Measurements from ENCODE around the gene ISLR. TPM values are rescaled to one million over a fixed set of nuclear protein-coding genes. Genes with fewer than 3 reads are reported as not detected.

The ISLR gene
- total and polyA plus RNA-seq, 2 of the 4 experiments (the other 2 are of a cell fraction) = under 0.01 to 0.79 TPM

GRCh38 chr15:74172701-74173379 is 670 bp upstream of the ISLR start:
- Histone ChIP-seq H2BK20ac (ENCODE audit: low read depth, low read length) (no peak overlapping the region), H2AK5ac (ENCODE audit: low read depth, low read length) (no peak overlapping the region), H3K23ac (ENCODE audit: low read depth, low read length) (no peak overlapping the region), H3K4ac (ENCODE audit: low read depth, low read length) (no peak overlapping the region; the same call in 1 of the 2 replicates), H2AFZ (replicated peaks; ENCODE audit: low read length, poor library complexity) (peak overlapping the region; percentile 59), H2AK9ac (replicated peaks; ENCODE audit: low read depth, low read length, poor library complexity) (no peak overlapping the region), H3K9me3 (ENCODE audit: control insufficient read depth, insufficient read depth, low read length) (no peaks in the 10 kb centered on the region), H3K18ac (ENCODE audit: low read depth, low read length) (no peak overlapping the region), H3K27me3 (ENCODE audit: control insufficient read depth, insufficient read depth, low read length) (peaks cover 28% of the 10 kb centered on the region), H3K27ac (ENCODE audit: insufficient read depth, low read length) (no peak overlapping the region), H4K91ac (ENCODE audit: insufficient read depth, low read depth, low read length) (no peak overlapping the region), H4K20me1 (ENCODE audit: insufficient read depth, low read length) (peaks cover 2% of the 10 kb centered on the region; the same call in 1 of the 2 replicates), H3K36me3 (ENCODE audit: control insufficient read depth, insufficient read depth, low read length) (no peaks in the 10 kb centered on the region), H3K79me1 (ENCODE audit: low read depth in 1 of 2, low read length in 2 of 2) (no peaks in the 10 kb centered on the region), H2BK5ac (ENCODE audit: low read depth, low read length, poor library complexity, severe bottlenecking) (no peak overlapping the region), H3K9ac (ENCODE audit: low read depth, low read length) (no peak overlapping the region), H2BK15ac (ENCODE audit: low read depth, low read length) (no peak overlapping the region), H4K8ac (ENCODE audit: low read depth in 2 of 2, low read length in 2 of 2) (peak overlapping the region in 1 of 2 experiments; percentile 6; a peak in 1 of 4 replicates), H3K14ac (replicated peaks; ENCODE audit: low read depth, low read length) (no peak overlapping the region), H3K9me1 (ENCODE audit: insufficient read depth, low read length) (peaks cover 5% of the 10 kb centered on the region), H3K4me1 (ENCODE audit: control insufficient read depth, insufficient read depth, low read length) (peaks cover 20% of the 10 kb centered on the region), H2BK120ac (ENCODE audit: low read depth, low read length) (no peak overlapping the region), H4K5ac (ENCODE audit: low read depth, low read length) (peak overlapping the region; percentile 48; the same call in 1 of the 2 replicates), H3K4me3 (ENCODE audit: insufficient read depth, low read depth, low read length) (no peak overlapping the region), H3K4me2 (ENCODE audit: low read depth, low read length) (no peak overlapping the region), H3K56ac (ENCODE audit: extremely low read depth, insufficient read depth, low read length) (no peak overlapping the region)
- dilution Hi-C loops (cut with HindIII; ENCODE audit: low sequenced_read_pairs, unreplicated experiment) (no loop called here), intact Hi-C loops (cut with micrococcal nuclease) (no loop called here), in situ Hi-C loops (cut with MboI; ENCODE audit: low sequenced_read_pairs) (no loop called here)
- no TSS peak for BruUV-seq (replicated peaks)
- ChIA-PET POLR2A (ENCODE audit: unreplicated experiment) (no interaction called here), CTCF (interaction anchor here (0.6 kb wide), 1 partner anchor 38 kb away, joined by 3 read pairs; no protein-coding TSS in a partner anchor)
- DNase-seq = peak; percentile 39
- 15% methylated on average over 3 of the region's 13 CpGs; no CpG with 5 or more reads in 1 of the 2 experiments for WGBS, 2 experiments (ENCODE audit: extremely low coverage in 2 of 2, insufficient read length in 1 of 2)
- peak; percentile 90 for ATAC-seq (ENCODE audit: low read depth)
- TF ChIP-seq RCOR1 (IDR thresholded peaks at IDR 0.05; ENCODE audit: insufficient replicate concordance, low read length) (no peak), CTCF (conservative IDR thresholded peaks at IDR 0.05; ENCODE audit: low read depth, low read length) (no peak), MAZ (IDR thresholded peaks at IDR 0.05; ENCODE audit: borderline replicate concordance, low read depth, low read length) (no peak), CHD1 (IDR thresholded peaks at IDR 0.05; ENCODE audit: low read depth, low read length) (no peak), CEBPB (IDR thresholded peaks at IDR 0.05; ENCODE audit: low read depth, low read length) (no peak), RAD21 (IDR thresholded peaks at IDR 0.05; ENCODE audit: low read length) (no peak), BHLHE40 (IDR thresholded peaks at IDR 0.05; ENCODE audit: low read depth, low read length) (no peak), MXI1 (IDR thresholded peaks at IDR 0.05; ENCODE audit: borderline replicate concordance, low read depth, low read length) (no peak), ELK1 (IDR thresholded peaks at IDR 0.05; ENCODE audit: borderline replicate concordance, low read depth, low read length) (no peak), SMC3 (IDR thresholded peaks at IDR 0.05; ENCODE audit: low read depth, low read length) (no peak), POLR2A (IDR thresholded peaks at IDR 0.05; ENCODE audit: low read depth, low read length) (no peak), RFX5 (IDR thresholded peaks at IDR 0.05; ENCODE audit: low read depth, low read length) (no peak), MAFK (IDR thresholded peaks at IDR 0.05; ENCODE audit: low read depth, low read length) (no peak), USF2 (IDR thresholded peaks at IDR 0.05; ENCODE audit: low read depth, low read length) (no peak)
